GM19043 (cell line): ENCODE results near the gene LPIN1.
A peak's percentile ranks its signal among the peaks of the same experiment; 100 is the strongest.

ENCODE experiments used
- ATAC-seq: cut with Tn5 transposase; IDR thresholded peaks from one replicate; pipeline ENCODE4 v1.9.1; 2021; ENCODE audit warnings: low read depth; ENCODE audit not compliant: unreplicated experiment

LPIN1 gene

DNA sequence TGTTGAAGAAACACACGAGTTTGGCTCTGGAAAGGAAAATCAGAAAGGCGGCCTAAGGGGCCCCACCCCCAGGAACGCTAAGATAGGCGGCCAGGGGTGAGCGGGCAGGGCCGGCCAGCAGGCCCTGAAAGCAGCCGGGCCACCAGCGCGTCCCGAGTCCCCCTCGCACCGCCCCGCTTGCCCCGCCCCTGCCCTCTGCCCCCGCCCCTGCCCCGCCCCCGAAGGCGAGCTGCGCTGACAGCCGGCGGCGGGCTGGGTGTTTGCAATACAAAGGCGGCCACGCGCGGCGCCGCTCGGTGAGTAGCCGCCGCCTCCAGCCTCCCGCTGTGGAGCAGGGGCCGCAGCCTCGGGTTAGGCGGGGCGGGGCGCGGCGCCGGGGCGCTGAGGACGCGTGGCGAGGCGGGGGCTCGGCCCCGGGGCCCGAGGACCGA lies at the start of gene LPIN1:
TSS of gene LPIN1 (plus strand) at position 257 of the 431 bp plus-strand sequence. CDS start 18,910 bp downstream, outside the sequence.
- ATAC-seq = peak; percentile 41

- no peak for ATAC-seq
These were observed 49.7 kb upstream of the LPIN1 start for GRCh38 chr2:11696736-11697102.

DNA sequence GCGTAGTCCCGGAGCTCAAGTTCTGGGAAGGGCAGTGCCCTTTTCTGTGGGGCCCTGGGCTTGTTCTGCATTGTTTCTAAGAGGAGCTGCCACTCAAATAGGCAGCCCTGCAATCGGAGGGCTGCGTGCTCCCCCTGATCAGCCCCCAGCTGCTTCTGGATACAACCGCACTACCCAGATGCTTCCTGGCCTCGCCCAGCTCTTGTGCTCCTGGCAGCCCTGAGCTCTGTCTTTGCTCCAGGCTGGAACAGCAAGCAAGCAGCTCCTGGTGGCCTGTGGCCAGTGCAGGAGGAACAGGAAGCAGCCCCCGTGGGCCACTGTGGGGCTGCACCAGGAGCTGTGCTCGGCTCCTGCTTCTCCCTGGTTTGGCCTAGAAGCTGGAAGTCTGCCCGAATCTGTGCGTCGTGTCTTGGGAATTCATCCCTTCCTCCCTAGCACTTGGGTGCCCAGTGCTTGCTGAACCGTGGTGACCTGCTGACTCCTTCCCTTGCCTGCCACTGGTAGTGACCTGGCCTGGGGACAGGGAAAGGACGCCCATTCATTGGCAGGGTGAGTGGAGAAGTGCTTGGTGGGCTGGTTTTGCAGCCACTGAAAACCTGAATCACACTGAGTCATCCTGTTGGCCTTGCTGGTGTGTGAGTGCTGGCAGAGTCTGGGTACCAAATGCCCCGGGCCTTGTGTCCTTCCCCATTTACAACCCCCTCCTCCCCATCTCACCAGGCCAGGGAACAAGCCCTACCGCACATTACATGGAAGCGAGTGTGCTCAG lies 49.1 kb upstream of the LPIN1 start:
- ATAC-seq = no peak

DNA sequence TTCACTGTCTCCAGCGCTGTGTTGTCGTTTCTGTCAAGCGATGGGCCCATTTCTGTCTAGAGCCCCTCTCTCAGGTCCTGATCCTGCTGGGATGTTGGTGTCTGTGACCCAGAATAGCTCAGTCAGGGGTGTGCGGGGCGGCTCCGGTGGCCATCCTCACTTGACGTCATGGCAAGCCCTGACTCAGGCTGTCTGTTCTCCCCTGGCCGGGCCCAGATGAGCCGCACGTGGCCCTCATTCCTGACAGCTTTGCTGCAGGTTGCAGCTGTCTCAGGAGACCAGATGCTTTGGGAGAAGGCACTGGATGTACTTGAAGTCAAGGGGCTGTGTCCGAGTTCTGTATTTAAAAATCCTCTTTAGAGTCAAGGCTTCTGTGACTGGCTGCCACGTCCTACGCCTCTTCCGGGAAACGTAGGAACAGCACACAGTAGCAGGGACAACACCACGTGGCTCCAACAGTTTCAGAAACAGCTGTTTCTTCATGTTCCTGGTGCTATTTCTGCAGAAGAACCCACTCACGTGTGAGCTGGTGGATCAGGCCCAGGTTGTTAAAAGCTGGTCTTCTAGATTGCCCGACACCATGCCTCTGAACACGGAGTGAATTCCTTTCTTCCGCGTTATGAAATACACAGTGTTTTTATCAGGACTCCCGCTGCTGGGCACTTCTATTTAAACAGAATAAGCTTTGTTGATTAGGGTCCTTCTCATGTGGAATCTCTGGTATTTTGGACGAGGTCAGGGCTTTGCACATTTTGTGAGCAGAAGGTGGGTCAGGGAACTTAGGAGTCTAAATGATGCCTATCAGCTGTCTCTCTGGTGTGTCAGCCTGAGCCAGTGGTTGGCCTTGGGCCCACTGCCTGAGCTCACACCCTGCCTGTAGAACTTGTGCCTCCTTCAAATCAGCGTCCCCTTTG lies 48.2 kb upstream of the LPIN1 start:
- ATAC-seq = no peak

DNA sequence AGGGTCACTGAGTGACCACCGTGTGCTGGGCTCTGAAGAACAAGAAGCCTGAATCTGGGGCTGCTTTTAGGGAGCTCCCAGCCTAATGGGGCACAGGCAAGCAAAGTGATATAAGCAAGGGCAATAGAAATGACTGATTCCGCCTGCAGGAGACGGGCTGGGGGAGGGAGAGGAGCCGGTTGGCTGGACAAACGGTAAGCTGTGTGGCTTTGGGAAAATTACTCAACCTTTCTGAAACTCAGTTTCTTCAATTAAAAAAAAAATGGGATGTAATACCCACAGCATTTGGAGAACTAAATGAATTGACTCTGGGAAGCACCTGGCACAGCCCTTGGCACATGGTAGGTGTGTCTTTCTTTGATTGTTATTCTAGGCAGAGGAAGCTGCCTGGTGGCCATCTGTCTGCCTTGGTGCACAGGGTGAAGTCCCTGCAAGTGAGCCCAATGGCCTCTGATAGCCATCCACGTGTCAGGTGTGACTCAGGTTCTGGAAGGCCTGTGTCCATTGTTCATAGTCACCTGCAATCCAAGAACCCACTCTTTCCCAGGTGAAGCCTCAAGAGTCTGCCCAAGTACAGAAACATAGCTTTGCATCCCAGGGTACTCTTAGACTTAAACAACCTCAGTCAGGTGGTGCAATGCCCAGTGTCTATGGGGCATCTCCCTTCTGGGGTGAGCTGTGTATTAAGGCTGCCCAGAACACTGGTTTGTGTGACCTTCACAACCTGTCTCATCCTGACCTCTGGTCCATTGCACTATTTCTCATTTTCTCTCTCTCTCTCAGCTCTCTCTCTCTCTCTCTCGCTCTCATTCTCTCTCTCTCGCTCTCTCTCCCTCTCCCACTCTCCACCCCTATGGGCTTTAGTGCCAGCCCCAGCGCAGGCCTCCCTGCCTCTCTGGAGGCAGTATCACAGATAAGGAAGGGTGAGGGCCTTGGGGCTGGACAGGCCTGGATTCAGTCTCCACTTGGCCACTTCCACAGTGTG lies 46.5 kb upstream of the LPIN1 start:
- ATAC-seq = no peak

DNA sequence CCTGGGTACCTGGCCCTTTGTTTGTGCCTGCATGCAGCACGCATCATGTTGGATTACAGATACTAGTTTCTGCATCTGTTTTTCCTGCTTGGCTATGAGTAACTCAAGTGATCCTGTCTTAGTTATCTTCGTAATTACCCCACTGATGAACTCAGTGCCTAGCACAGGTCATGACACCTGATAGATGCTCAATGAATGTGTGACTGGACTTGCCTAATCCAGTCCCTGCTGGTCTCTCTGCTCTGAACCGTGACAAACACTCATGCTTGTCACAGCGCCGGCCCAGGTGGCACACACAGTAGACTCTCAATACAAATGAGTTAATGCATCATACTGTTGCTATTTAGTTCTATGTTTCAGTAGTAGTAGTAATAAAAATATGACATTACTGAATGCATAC lies 45.2 kb upstream of the LPIN1 start:
- no peak for ATAC-seq

GRCh38 chr2:11701751-11702301 lies 44.6 kb upstream of the LPIN1 start:
- no peak for ATAC-seq

GRCh38 chr2:11702946-11703345 lies 43.5 kb upstream of the LPIN1 start:
- no peak for ATAC-seq

- ATAC-seq = no peak
These were observed 42.7 kb upstream of the LPIN1 start for GRCh38 chr2:11703700-11704099.

DNA sequence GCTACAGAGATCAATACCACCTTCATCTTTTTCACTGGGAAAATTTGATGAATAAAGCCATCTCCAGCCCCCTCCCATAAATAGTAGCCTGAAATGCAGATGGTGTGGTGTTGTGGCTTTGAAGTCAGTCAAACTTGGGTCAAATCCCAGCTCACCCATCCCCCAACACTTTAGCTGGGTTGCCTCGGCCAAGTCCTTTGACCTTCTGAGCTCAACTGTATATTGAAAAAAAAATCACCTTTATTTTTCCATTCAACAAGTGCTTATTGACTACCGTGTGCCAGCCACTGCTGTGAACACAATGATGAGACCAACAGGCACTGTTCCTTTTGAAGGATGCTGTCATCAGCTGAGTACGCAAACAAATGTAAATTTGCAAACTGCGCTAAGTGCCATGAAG lies 41.4 kb upstream of the LPIN1 start:
- no peak for ATAC-seq

- ATAC-seq = no peak
These were observed 40.7 kb upstream of the LPIN1 start for GRCh38 chr2:11705711-11706110.

DNA sequence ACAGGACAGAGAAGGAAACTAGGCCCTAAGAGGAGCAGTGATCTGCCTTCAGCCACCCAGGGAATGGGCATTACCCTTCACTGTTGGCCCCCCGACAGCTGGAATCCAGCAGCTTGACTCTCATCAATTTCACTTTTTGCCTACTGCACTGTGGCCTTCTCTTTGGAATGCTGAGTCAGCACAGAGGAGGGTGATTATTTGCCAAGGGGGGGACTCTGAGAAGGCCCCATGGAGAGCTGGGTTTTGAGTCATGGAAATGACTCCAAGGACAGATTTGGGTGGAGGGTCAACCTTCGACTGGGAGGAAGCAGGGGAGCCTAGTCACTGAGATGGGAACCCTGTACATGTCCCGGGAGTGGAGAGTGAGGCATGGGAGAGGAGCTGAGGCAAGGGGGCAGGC lies 38.3 kb upstream of the LPIN1 start:
- ATAC-seq = no peak

DNA sequence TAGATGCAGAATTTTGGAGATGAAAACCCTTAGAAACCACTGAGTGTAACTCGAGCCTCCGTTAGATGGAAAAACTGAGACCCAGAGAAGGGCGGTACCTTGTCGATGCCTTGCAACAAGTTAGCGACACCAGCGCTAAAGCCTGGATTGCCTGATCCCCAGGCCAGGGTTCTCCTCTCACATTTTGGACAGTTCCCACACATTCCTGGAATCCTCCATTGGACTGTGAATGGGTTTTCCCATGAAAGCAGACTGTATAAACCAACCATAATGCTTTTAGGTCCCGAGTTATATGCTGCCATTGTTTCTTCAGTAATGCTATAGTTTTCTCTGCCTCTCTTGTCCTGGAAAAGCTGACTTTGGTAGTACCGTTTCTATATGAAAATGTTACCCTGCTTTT lies 37.1 kb upstream of the LPIN1 start:
- no peak for ATAC-seq

DNA sequence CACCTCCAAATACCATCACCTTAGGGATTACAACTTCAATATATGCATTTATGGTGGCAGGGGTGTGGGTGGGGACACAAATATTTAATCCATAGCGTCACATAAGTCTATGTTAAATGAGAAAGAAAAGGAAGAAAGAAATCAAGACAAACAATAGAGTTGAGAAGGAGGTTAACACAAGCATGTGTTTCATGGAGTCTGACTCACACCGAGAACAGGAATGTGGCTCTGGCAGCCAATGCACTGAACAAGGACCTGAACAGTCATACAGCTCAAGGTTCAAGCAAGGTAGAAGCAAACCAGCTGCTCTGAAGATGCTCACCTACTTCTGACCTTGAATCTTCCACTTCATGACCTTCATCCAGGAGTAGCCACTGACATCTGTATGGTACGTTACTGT lies 36.2 kb upstream of the LPIN1 start:
- ATAC-seq = no peak

GRCh38 chr2:11710632-11711353 lies 35.6 kb upstream of the LPIN1 start:
- no peak for ATAC-seq

DNA sequence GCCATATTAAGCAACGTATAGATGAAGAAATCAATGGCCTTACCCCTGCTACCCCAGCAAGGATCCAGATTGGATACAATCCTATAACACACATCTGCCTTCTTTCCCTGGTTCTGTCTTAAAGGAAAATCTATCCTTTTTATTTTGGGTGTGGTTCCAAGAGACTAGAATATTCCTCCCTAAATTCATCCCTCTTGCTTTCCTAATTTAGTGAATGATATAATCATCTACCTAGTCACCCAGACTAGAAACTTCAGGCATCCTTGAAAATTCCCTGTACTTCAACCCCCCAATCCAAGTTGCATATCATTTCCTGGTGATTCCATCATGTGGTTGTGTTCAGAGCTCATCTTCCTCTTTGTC lies 35.1 kb upstream of the LPIN1 start:
- no peak for ATAC-seq

DNA sequence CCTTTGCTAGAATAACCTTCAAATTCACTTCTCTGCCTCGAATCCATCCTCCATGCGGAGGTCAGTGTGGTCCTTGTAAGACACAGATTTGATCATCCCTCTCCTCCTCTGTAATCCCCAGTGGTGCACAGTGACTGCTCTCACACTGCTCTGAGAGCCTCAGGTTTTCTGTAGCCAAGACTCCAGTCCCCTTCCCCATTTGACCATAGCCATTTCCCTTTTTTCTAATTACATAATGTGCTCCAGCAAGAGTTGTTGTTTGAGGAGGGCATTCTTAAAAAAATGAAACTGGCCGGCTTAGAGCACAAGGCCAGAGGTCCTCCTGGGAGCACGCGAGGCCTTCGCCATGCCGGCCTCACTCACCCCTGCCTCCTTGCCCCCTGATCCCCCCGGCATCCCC lies 34.7 kb upstream of the LPIN1 start:
- ATAC-seq = no peak

- ATAC-seq = no peak
These were observed 33.6 kb upstream of the LPIN1 start for GRCh38 chr2:11712866-11713265.

GRCh38 chr2:11713815-11714214 lies 32.6 kb upstream of the LPIN1 start:
- no peak for ATAC-seq
